ENCODE data around the gene ABCG1.

ABCG1 gene

DNA sequence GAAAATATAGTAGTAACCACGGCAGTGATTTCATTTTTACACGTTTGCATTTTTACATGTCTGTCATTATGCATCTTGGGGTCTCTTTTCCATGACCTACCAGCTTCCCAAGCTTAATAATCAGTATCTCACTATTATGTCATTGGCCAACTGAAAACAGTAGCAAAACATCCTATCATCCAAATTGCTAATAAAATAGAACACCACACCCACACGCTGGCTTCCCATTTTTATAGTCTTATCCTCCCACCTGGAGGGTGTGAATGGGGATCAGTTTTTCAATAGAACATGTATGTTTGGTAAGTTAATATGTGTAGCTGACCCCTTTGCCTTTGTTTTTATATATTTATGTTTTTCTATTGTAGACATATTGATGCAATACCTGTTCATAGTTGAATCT lies 84.5 kb downstream of the ABCG1 start:
- Histone ChIP-seq H2BK5ac (ENCODE audit: low read length) (no peak overlapping the region), H4K8ac (ENCODE audit: low read depth, low read length) (no peak overlapping the region), H4K5ac (ENCODE audit: low read length) (no peak overlapping the region), H3K36me3 (ENCODE audit: control insufficient read depth, insufficient read depth, low read length) (no peaks in the 10 kb centered on the region), H3K4ac (ENCODE audit: low read depth, low read length) (no peak overlapping the region), H3K27ac (ENCODE audit: low read depth, low read length) (no peak overlapping the region), H3K9ac (ENCODE audit: low read length) (no peak overlapping the region), H3K23ac (ENCODE audit: low read length) (no peak overlapping the region), H2AK5ac (ENCODE audit: low read length) (no peak overlapping the region), H3K4me2 (ENCODE audit: low read length) (no peak overlapping the region), H2BK120ac (ENCODE audit: low read depth, low read length) (no peak overlapping the region), H3K18ac (ENCODE audit: low read length) (no peak overlapping the region), H3K79me2 (ENCODE audit: control insufficient read depth, insufficient read depth, low read length) (no peaks in the 10 kb centered on the region), H3K4me1 (ENCODE audit: control insufficient read depth, low read depth, low read length) (peaks cover 2% of the 10 kb centered on the region), H3K4me3 (ENCODE audit: low read length) (no peak overlapping the region), H2BK15ac (replicated peaks; ENCODE audit: low read depth) (no peak overlapping the region), H3K79me1 (ENCODE audit: low read length) (no peaks in the 10 kb centered on the region), H3K56ac (ENCODE audit: low read length) (no peak overlapping the region), H3K27me3 (ENCODE audit: insufficient read depth, low read length, poor library complexity) (no peaks in the 10 kb centered on the region)
- no peak for DNase-seq
- WGBS (ENCODE audit: extremely low coverage, insufficient coverage, low lambda C conversion rate): no CpG with 5 or more reads among the region's 3 CpGs

DNA sequence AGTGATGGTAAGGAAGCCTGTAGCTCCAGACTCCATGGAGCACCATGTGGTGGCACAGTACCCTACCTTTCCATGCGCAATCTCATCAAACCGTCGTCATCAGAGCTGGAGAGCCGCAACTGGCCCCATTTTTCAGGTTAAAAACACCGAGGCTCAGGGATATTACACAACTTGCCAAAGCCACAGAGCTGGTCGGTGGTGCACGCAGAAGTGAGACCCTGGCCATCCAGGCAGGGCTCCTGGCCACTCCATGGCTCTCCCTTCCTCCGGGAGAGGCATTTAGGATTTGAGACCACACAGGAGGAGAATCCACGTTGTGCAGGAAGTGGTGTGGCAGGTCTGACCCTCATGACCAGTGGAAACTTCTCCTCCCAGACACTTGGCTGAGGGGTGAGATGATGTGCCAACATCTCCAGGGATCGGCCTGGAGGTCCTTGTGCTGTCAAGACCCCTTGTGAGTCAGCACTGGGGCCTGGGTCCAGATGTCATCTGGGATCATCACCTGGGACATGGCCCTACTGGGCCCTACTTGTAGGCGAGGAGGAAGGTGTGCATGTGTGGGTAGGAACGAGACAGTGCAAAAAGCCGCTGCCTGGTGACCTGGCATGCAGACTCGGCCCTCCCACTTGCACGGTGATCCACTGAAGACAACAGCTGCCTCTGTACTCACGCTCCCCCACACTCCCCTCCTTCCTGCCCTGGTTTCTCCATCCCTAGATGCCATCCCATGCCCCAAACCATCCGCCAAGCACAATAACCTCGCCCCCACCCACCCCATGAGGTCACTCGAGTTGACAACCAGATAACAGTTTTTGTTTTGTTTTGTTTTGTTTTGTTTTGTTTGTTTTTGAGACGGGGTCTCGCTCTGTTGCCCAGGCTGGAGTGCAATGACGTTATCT lies 85.9 kb downstream of the ABCG1 start:
- Histone ChIP-seq H3K9ac (ENCODE audit: low read length) (no peak overlapping the region), H2AK5ac (ENCODE audit: low read length) (no peak overlapping the region), H3K27ac (ENCODE audit: low read depth, low read length) (no peak overlapping the region), H2BK120ac (ENCODE audit: low read depth, low read length) (no peak overlapping the region), H3K4me3 (ENCODE audit: low read length) (no peak overlapping the region), H3K23ac (ENCODE audit: low read length) (no peak overlapping the region), H2BK15ac (replicated peaks; ENCODE audit: low read depth) (no peak overlapping the region), H3K56ac (ENCODE audit: low read length) (no peak overlapping the region), H3K36me3 (ENCODE audit: control insufficient read depth, insufficient read depth, low read length) (no peaks in the 10 kb centered on the region), H3K79me1 (ENCODE audit: low read length) (no peaks in the 10 kb centered on the region), H3K4me2 (ENCODE audit: low read length) (no peak overlapping the region), H4K8ac (ENCODE audit: low read depth, low read length) (no peak overlapping the region), H3K4me1 (ENCODE audit: control insufficient read depth, low read depth, low read length) (no peaks in the 10 kb centered on the region), H3K18ac (ENCODE audit: low read length) (no peak overlapping the region), H2BK5ac (ENCODE audit: low read length) (no peak overlapping the region), H3K79me2 (ENCODE audit: control insufficient read depth, insufficient read depth, low read length) (no peaks in the 10 kb centered on the region), H3K27me3 (ENCODE audit: insufficient read depth, low read length, poor library complexity) (no peaks in the 10 kb centered on the region), H3K4ac (ENCODE audit: low read depth, low read length) (no peak overlapping the region), H4K5ac (ENCODE audit: low read length) (no peak overlapping the region)
- no peak for DNase-seq
- no CpG with 5 or more reads among the region's 22 CpGs for WGBS (ENCODE audit: extremely low coverage, insufficient coverage, low lambda C conversion rate)

DNA sequence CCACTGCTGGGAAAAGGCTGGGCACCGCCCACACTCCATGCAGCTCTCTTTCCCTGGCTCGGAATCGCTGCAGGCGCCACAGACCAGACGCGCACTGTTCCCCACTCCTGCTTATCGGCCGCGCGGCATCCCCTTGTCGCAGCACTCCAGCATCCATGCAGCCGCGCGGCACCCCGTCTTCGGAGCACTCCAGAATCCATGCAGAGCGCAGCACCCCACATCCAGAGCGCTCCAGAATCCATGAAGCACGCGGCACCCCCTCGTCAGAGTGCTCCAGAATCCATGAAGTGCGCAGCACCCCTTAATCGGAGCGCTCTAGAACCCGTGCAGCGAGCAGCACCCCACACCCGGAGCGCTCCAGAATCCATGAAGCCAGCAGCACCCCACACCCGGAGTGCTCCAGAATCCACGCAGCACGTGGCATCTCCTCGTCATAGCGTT lies 86.8 kb downstream of the ABCG1 start:
- Histone ChIP-seq H3K56ac (ENCODE audit: low read length) (no peak overlapping the region), H3K9ac (ENCODE audit: low read length) (no peak overlapping the region), H2BK120ac (ENCODE audit: low read depth, low read length) (no peak overlapping the region), H3K36me3 (ENCODE audit: control insufficient read depth, insufficient read depth, low read length) (no peaks in the 10 kb centered on the region), H3K18ac (ENCODE audit: low read length) (no peak overlapping the region), H3K79me2 (ENCODE audit: control insufficient read depth, insufficient read depth, low read length) (no peaks in the 10 kb centered on the region), H3K4me1 (ENCODE audit: control insufficient read depth, low read depth, low read length) (no peaks in the 10 kb centered on the region), H3K27ac (ENCODE audit: low read depth, low read length) (no peak overlapping the region), H4K8ac (ENCODE audit: low read depth, low read length) (no peak overlapping the region), H3K27me3 (ENCODE audit: insufficient read depth, low read length, poor library complexity) (no peaks in the 10 kb centered on the region), H3K4me2 (ENCODE audit: low read length) (no peak overlapping the region), H3K4ac (ENCODE audit: low read depth, low read length) (no peak overlapping the region), H2AK5ac (ENCODE audit: low read length) (no peak overlapping the region), H3K23ac (ENCODE audit: low read length) (no peak overlapping the region), H2BK5ac (ENCODE audit: low read length) (no peak overlapping the region), H3K79me1 (ENCODE audit: low read length) (no peaks in the 10 kb centered on the region), H2BK15ac (replicated peaks; ENCODE audit: low read depth) (no peak overlapping the region), H4K5ac (ENCODE audit: low read length) (no peak overlapping the region), H3K4me3 (ENCODE audit: low read length) (no peak overlapping the region)
- no peak for DNase-seq
- no CpG with 5 or more reads among the region's 33 CpGs for WGBS (ENCODE audit: extremely low coverage, insufficient coverage, low lambda C conversion rate)

DNA sequence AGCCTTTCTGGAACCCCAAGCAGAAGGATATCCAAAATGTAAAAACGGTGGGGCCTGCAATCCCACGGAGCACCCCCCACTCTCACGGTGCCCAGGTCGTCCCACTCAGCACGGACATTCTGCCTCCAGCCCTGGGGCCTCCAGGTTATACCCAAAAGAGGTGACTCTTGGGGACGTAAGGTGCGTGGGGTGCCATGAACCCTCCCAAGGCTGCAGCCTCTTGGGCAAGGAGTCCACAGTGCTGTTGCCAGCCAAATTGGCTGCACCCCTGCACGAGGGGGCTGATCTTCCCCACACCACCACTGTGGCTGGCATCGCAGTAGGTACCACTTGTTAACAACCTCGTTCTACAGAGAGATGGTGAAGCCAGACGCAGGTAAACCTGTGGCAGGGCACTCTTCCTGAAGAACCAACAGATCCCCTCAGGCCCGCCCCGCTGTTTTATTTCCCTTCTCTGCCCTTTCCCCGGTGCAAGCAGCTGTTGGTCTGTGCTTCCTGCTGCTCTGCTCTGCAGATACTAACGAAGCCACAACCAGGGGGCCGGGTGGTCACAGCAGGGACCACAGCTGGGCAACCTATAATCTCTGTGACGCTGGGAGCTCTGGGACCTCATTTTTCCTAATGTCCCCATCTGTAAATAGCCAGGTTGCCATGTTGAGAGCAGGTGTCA lies 87.6 kb downstream of the ABCG1 start:
- Histone ChIP-seq H3K36me3 (ENCODE audit: control insufficient read depth, insufficient read depth, low read length) (no peaks in the 10 kb centered on the region), H4K5ac (ENCODE audit: low read length) (no peak overlapping the region), H3K23ac (ENCODE audit: low read length) (no peak overlapping the region), H2BK15ac (replicated peaks; ENCODE audit: low read depth) (no peak overlapping the region), H2BK5ac (ENCODE audit: low read length) (no peak overlapping the region), H3K4me2 (ENCODE audit: low read length) (no peak overlapping the region), H3K79me1 (ENCODE audit: low read length) (no peaks in the 10 kb centered on the region), H3K27me3 (ENCODE audit: insufficient read depth, low read length, poor library complexity) (no peaks in the 10 kb centered on the region), H3K9ac (ENCODE audit: low read length) (no peak overlapping the region), H3K4ac (ENCODE audit: low read depth, low read length) (no peak overlapping the region), H3K79me2 (ENCODE audit: control insufficient read depth, insufficient read depth, low read length) (no peaks in the 10 kb centered on the region), H3K56ac (ENCODE audit: low read length) (no peak overlapping the region), H2BK120ac (ENCODE audit: low read depth, low read length) (no peak overlapping the region), H4K8ac (ENCODE audit: low read depth, low read length) (no peak overlapping the region), H3K4me3 (ENCODE audit: low read length) (no peak overlapping the region), H3K4me1 (ENCODE audit: control insufficient read depth, low read depth, low read length) (no peaks in the 10 kb centered on the region), H3K27ac (ENCODE audit: low read depth, low read length) (no peak overlapping the region), H2AK5ac (ENCODE audit: low read length) (no peak overlapping the region), H3K18ac (ENCODE audit: low read length) (no peak overlapping the region)
- no peak for DNase-seq
- whole genome bisulfite sequencing (ENCODE audit: extremely low coverage, insufficient coverage, low lambda C conversion rate): no CpG with 5 or more reads among the region's 17 CpGs

DNA sequence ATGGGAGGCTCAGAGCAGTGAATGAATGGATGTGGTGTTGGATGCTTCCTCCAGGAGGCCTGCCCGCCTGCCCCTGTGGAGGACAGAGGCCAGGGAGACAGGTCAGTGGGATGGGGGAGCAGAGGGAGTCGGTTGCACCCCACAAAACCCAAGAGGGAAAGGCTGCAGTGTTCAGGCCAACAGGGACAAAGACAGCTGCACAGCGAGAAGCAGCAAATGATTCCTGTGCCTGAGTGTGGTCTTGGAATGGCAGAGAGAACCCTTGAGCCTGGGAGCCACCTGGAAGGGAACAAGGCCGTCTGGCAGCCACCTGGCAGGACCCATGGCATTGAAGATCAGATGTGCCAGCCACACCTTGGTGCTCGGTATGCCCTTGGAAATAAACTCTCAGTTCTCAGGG lies 88.2 kb downstream of the ABCG1 start:
- no peak for DNase-seq
- Histone ChIP-seq H2AK5ac (ENCODE audit: low read length) (no peak overlapping the region), H4K8ac (ENCODE audit: low read depth, low read length) (no peak overlapping the region), H2BK120ac (ENCODE audit: low read depth, low read length) (no peak overlapping the region), H3K23ac (ENCODE audit: low read length) (no peak overlapping the region), H3K4me2 (ENCODE audit: low read length) (no peak overlapping the region), H3K79me1 (ENCODE audit: low read length) (no peaks in the 10 kb centered on the region), H3K9ac (ENCODE audit: low read length) (no peak overlapping the region), H3K4me3 (ENCODE audit: low read length) (no peak overlapping the region), H3K36me3 (ENCODE audit: control insufficient read depth, insufficient read depth, low read length) (no peaks in the 10 kb centered on the region), H3K27me3 (ENCODE audit: insufficient read depth, low read length, poor library complexity) (no peaks in the 10 kb centered on the region), H2BK15ac (replicated peaks; ENCODE audit: low read depth) (no peak overlapping the region), H3K56ac (ENCODE audit: low read length) (no peak overlapping the region), H3K79me2 (ENCODE audit: control insufficient read depth, insufficient read depth, low read length) (no peaks in the 10 kb centered on the region), H3K4me1 (ENCODE audit: control insufficient read depth, low read depth, low read length) (no peaks in the 10 kb centered on the region), H3K4ac (ENCODE audit: low read depth, low read length) (no peak overlapping the region), H2BK5ac (ENCODE audit: low read length) (no peak overlapping the region), H3K27ac (ENCODE audit: low read depth, low read length) (no peak overlapping the region), H4K5ac (ENCODE audit: low read length) (no peak overlapping the region), H3K18ac (ENCODE audit: low read length) (no peak overlapping the region)
- no CpG with 5 or more reads among the region's 5 CpGs for WGBS (ENCODE audit: extremely low coverage, insufficient coverage, low lambda C conversion rate)
